Stimulated activated CD8-positive, alpha-beta memory T cell treated with anti-CD3 and anti-CD28 coated beads, Interleukin-2, amount 100 ng/mL, for 1 hour (primary cell): ENCODE measurements around the gene RNF113B.

ENCODE experiments used
- DNase-seq, 2 donors: peaks; one replicate each; pipeline ENCODE4 v3.0.0-alpha.2; 2020; ENCODE audit warnings: low read depth in 2 of 2

RNF113B gene

GRCh38 chr13:98176777-98177608 is at the start of gene RNF113B:
Gene RNF113B (minus strand): TSS chr13:98177269. CDS start chr13:98177236, 33 bp downstream.
- no peak for DNase-seq

DNA sequence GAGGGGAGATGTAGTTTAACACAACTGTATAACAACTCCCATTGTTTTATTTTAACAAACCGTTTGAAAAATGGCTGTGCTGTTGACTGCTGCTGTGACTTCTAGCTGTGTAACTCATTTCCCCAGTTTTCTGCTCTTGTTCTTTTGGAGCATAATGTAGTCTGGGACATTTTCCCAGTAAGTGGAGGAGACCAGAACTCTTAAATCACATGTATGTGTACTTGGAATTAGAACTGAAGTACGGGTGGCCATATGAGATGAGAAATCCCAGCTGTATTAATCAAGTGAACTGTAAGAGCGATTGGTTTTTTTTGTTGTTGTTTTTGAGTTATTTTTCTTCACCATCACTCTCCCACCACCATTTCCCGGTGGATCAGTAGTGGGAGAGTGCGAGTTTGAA is 49.4 kb upstream of the RNF113B start:
- no peak for DNase-seq

GRCh38 chr13:98225036-98225940 is 48.2 kb upstream of the RNF113B start:
- DNase-seq: no peak

DNA sequence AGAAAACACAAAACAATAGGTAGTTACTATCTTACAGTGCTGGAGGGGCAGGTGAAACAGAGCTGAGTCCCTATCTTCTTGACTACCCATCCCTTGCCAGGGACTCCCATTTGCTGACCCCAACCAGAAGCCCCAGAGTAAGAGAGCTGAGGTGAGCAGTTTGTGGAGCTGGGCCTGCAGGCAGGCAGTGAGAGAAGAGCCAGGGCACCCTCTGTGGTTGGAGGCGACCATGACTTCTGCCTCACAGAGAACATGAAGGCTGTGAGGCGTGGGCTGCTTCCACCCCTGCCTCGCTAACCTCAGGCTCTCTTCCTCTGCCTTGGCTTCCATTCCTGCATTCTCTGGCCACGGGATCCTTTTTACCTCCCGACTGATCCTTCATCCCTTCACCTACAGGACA is 47.5 kb upstream of the RNF113B start:
- DNase-seq: no peak

DNA sequence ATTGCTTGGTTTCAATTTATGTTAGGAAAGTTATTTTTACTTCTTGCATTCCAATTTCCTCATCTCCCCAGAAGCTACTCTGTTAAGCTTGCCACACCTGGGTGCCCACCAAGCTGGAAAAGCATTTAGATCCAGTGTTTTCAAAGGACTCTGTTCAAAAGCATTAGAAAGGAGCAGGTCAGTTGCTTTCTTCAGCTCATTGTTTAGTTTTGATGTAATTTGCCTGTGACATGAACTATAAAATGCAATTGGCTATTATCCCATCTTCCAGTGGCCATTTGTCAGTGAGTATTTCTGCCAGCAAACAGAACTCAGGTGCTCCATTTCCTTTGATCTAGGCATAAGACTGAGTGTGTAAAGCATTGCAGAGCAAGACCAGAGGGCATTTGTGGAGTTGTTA is 46.7 kb upstream of the RNF113B start:
- no peak for DNase-seq

DNA sequence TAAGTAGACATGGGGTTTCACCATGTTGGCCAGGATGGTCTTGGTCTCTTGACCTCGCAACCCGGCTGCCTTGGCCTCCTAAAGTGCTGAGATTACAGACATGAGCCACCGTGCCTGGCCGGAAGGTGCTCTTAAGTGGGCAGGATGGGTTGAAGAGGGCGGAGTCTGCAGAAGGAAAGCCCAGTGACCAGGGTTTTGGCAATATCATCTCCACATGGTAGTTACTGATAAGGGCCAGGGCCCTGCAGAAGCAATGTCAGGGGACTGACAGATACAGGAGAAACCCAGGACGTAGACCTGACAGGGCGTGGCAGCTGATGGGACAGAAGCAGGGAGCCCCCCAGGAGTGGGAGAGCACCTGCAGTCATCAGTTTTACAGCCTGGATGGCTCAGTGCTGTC is 45.7 kb upstream of the RNF113B start:
- DNase-seq: no peak

DNA sequence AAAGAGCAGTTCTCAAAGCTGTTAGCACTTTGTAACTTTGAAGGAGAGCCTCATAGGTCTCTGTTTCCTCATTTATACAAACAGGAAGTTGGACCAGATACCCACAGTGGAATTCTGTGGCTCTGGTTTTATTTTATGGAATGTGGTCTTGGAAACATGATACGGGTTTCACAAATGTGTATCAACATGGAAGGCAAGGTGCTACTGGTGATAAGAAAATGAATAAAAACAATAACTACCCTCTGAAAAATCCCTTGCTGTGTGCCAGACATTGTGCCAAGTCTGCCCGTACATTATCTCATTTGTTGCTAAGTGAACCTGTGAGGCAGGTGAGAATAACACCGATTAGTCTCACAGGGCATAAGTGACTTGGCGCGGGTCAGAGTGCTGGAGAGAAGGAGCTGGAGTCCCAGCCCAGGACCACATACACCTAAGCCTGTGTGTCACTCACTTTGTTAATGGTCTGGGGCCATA is 45.0 kb upstream of the RNF113B start:
- DNase-seq: no peak

GRCh38 chr13:98221234-98221633 is 44.2 kb upstream of the RNF113B start:
- DNase-seq: no peak

DNA sequence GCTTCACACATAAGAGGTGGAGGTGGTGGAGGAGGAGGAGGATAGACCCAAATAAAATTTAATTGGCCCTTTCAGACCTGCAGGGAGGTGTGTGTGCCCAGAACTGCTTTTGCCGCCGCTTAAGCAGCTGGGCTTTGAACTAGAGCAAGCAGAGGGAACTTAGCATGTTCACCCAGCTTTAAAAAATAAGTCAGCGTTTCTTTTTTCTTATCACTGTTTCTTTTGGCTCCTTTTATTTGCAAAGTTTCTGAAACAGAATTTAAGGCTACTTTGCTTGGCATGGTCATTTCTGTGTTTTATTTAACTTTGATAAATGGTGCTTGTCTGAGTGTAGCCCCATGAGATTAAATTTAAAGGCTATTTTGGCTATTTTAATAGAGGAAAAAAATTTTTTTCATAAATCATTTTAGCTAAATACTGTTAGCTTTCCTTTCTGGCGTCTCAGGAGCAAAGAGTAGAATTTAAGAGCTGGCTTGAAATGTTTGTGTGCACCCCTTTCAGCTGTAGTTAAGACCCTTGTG is 43.3 kb upstream of the RNF113B start:
- DNase-seq: no peak

- DNase-seq: no peak
Observed at GRCh38 chr13:98219685-98220084, 42.6 kb upstream of the RNF113B start.

GRCh38 chr13:98217597-98217996 is 40.5 kb upstream of the RNF113B start:
- no peak for DNase-seq

DNA sequence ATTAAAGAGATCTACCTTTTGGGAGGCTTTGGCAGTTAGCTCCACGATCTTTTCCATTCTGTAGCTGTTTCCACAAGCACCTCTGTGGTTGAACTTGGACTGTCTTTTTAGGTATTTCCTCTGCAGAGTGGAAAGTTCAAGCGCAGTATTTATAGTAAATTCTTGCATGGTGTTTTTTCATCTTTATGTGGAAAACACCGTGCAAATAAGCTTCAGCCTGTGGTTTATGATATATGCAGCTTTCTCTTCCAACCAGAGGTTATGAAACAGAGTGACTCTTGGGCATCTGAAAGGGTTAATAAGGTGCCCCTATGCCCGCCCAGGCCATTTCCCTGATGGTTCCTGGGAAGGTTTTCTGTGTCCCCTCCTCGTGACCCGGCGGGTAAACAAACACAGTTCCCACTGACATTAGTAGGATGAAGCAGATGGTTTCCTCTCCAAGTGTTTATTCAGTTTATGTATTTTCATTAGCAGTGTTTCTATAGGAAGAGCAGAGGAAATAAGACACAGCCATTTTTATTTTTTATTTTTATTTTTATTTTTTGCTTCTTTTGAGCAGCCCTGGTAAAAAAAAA is 39.7 kb upstream of the RNF113B start:
- no peak for DNase-seq

DNA sequence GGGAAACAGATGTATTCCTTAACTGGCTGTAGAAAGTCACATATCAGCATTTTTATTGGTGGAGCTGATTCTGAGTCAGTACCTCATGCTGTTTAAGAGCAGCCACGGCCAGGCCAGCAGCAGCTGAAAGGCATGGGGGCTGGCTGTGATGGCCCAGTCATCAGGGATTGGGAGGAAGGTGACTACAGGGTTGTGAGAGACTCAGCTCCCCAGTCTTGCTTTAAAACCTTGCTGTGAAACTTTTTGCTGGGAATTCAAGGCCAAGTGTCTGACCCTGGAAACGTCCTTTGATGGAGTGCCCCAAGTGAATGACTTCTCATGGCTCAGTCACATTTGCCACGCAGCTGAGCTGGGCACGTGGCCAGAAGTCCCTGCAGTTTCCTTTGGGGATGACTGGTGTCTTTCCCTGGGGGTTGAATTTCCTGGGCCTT is 39.1 kb upstream of the RNF113B start:
- no peak for DNase-seq

- no peak for DNase-seq
Observed at GRCh38 chr13:98215508-98215907, 38.4 kb upstream of the RNF113B start.

- DNase-seq: no peak
Observed at GRCh38 chr13:98214707-98215106, 37.6 kb upstream of the RNF113B start.

DNA sequence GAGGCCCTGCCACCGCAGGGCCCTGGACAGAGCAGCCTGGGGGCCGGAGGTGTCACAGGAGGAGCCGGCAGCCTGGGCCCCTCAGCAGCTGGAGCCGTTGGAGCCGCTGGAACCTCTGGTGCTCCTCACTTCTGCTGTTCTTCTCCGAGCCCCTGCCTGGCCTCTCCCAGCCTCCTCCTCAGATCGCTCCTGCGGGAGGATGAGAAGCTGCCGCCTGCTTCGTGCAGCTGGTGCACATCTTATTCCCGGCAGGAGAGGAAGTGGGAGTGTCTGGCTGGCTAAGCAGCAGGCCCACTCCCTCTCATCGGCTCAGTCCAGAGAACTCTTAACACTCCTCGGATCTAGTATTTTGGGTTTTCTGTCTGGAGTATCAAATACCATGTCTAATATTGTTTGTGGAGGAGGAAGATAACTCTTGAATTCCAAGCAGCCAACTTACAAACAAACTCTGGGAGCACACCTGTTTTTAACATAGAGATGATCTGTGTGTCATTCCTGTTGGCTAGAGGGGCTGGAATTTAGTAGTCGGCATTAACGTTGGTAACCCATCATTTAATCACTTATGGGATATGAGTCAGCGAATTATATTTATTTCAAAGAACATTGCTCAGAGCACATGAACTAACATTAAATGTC is 37.1 kb upstream of the RNF113B start:
- no peak for DNase-seq

- DNase-seq: no peak
Observed at GRCh38 chr13:98213354-98213753, 36.3 kb upstream of the RNF113B start.

DNA sequence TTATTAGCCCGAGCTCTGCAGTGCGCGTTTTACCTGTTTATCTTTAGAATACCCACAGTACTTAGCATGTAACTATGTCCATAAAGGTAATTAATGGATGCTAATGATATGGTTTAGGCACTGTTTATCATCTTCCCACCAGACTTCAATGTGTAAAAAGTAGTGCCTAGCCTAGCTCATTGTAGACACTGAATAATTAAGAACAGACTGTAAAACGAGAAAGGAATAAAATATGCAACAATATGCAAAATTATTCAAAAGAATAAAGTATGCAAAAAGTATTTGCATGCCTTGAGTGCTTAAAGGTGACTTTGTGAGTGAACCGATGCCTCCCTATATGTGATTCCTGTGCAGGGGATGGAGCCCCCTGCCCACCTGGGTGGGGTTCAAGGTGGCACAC is 35.7 kb upstream of the RNF113B start:
- DNase-seq: no peak

DNA sequence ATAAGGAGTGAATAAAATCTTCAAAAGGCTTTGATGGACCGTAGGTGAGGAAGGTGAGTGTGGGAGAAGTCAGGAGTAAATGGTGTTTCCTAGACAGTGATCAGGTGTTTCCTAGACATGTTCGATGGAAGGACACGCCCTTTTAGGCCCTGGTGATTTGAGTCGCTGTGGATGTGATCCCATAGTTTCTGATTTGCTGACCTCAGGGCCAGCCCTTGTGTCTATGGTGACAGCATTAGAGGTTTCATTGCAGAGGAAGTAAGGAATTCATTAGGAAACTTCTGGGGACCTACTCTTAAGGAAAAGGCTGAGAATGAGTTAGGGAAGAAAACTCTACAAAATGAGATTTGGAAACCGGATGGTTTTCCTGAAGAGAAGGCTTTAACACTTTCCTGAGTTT is 31.5 kb upstream of the RNF113B start:
- DNase-seq: no peak

GRCh38 chr13:98207416-98207815 is 30.3 kb upstream of the RNF113B start:
- no peak for DNase-seq

- DNase-seq: no peak
Observed at GRCh38 chr13:98206946-98207345, 29.9 kb upstream of the RNF113B start.

DNA sequence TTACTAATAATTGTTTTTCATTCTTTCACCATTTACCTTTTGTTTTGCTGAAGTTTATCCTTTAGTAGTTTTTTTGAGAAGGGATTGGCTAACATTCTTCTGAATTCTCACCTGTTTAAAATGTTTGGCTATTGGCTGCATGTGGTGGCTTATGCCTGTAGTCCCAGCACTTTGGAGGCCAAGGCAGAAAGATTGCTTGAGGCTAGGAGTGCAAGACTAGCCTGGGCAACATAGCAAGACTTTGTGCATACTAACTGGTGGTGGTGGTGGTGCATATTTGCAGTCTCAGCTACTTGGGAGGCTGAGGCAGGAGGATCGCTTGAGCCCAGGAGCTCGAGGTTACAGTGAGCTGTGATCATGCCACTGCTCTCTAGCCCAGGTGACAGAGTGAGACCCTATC is 27.5 kb upstream of the RNF113B start:
- DNase-seq: no peak
